ENCODE data around the gene UNKL.
"Not testable (repeated sequence)": the region's sequence is repeated elsewhere in the genome, so short reads cannot be mapped to it uniquely, and the experiment has no call there.

The UNKL gene

GRCh38 chr16:1446296-1447080, 32.0 kb upstream of the UNKL start:
- in situ Hi-C loops (cut with HindIII; ENCODE audit: low sequenced_read_pairs) = no loop called here

GRCh38 chr16:1445518-1446203, 31.2 kb upstream of the UNKL start:
- in situ Hi-C loops (cut with HindIII; ENCODE audit: low sequenced_read_pairs) = no loop called here

GRCh38 chr16:1444730-1445517, 30.4 kb upstream of the UNKL start:
- in situ Hi-C loops (cut with HindIII; ENCODE audit: low sequenced_read_pairs) = no loop called here

DNA sequence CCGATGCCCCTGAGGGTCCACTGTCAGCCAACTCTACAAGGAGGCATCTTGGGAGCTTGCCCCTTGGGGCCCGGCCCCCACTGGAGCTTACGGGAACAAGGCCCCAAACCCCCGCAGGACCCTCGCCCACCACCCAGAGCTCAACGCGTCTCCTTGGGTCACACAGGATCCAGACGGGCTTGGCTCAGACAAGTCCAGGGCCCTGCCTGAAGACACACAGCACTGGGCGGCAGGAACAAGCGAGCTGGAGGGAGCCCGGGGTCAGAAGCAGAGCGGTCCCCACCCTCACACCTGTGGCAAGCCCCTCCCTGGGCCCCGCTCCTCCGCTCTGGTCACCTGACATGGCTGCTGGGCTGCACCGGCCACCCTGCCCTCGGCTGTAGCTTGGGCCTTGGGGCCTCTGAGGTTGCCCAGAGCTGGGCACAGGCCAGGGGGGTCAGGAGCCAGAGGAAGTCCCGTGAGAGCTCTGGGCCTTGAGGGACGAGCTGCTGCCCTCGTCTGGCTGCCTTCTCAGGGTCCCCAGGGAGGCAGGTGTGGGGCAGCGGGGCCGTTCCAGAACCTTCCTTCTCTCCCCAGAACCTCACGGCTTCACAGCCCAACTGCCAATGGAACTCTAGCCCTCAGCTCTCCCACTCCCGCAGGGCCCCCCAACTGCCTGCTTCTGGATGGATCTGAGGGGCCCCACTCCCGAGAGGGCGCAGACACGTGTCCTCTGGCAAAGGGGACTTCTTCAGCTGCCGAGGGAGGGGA, 29.7 kb upstream of the UNKL start, which contains the start of gene CCDC154:
CCDC154 (minus strand) TSS at position 577 of the 750 bp plus-strand sequence; CDS start at position 343, 234 bp downstream.
- in situ Hi-C loops (cut with HindIII; ENCODE audit: low sequenced_read_pairs) = no loop called here

DNA sequence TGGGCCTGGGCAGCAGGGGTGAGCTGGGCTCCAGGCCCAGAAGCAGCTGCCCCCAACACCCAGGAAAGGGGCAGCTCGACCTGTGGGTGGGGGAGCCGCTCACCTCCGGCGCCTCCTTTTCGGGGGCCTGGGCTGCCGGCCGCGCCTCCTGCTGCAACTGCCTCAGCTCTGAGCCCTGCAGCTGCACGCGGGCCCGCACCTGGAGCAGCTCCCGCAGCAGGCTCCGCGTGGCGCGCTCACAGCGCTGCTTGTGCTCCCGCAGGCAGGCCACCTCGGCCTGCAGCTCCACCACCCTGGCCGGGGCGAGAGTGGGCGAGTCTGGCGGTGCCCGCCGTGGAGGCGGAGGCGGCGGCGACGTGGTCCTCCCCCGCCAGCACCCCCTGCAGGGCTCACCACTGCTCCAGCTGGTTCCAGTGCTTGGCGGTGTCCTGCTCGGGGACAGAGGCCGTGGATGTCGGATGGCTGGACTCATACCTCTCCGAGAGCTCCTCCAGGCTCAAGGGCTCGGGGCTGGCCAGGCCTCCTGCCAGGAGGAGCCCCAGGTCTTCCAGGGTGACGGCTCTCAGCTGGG, 29.0 kb upstream of the UNKL start:
- in situ Hi-C loops (cut with HindIII; ENCODE audit: low sequenced_read_pairs) = no loop called here

- in situ Hi-C loops (cut with HindIII; ENCODE audit: low sequenced_read_pairs) = no loop called here
Observed at GRCh38 chr16:1442697-1443096, 28.2 kb upstream of the UNKL start.

GRCh38 chr16:1441391-1441829, 26.9 kb upstream of the UNKL start:
- in situ Hi-C loops (cut with HindIII; ENCODE audit: low sequenced_read_pairs) = no loop called here

GRCh38 chr16:1439699-1440074, 25.2 kb upstream of the UNKL start:
- in situ Hi-C loops (cut with HindIII; ENCODE audit: low sequenced_read_pairs) = not testable (repeated sequence)

DNA sequence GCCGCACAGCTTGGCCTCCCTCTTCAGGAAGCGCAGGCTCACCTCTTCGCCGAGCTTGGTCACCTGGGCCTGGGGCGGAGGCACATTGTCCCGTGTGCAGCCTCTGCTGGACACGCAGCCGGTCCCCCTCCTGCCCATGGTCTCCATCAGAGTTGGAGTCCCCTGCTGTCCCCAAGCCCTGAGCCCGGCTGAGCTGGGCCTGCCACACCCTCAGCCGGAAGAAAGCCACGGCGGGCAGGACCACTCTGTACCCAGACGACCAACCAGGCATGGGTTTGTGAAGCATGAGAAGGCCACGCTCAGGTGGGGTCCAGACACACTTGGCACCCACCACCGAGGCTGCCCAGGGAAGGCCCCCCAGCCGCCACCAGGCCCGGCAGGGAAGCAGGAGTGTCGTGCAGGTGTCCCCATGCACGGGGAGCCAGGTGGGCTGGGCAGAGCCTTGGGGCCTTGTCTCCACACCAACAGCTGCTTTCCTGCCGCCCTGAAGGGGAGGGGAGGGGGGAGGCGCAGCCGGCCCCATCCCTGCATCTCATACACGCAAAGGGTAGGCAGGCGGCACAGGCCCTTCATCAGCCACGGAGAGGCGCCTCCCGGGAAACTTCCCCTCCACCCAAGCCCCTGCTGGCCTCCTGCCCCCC, 24.7 kb upstream of the UNKL start:
- in situ Hi-C loops (cut with HindIII; ENCODE audit: low sequenced_read_pairs) = no loop called here

- in situ Hi-C loops (cut with HindIII; ENCODE audit: low sequenced_read_pairs) = no loop called here
Observed at GRCh38 chr16:1438229-1439057, 23.9 kb upstream of the UNKL start.

DNA sequence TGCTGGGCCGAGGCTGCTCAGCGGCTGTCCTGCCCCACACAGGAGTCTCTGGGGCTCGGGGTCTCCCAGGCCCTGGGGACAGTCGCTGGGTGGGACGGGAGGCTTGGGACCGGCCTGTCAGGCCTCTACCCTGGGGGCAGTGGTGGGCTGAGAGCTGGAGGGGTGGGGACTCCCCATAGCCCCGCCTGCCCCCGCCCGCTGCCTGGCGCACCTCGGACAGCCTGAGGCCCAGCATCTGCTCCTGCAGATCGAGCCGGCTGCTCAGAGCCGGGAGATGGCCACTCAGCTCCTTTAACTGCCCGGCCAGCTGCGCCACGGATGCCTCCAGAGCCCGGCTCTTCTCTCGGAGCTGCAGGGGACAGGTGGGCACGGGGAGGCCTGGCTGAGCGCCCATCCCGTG, 23.1 kb upstream of the UNKL start:
- in situ Hi-C loops (cut with HindIII; ENCODE audit: low sequenced_read_pairs) = no loop called here

DNA sequence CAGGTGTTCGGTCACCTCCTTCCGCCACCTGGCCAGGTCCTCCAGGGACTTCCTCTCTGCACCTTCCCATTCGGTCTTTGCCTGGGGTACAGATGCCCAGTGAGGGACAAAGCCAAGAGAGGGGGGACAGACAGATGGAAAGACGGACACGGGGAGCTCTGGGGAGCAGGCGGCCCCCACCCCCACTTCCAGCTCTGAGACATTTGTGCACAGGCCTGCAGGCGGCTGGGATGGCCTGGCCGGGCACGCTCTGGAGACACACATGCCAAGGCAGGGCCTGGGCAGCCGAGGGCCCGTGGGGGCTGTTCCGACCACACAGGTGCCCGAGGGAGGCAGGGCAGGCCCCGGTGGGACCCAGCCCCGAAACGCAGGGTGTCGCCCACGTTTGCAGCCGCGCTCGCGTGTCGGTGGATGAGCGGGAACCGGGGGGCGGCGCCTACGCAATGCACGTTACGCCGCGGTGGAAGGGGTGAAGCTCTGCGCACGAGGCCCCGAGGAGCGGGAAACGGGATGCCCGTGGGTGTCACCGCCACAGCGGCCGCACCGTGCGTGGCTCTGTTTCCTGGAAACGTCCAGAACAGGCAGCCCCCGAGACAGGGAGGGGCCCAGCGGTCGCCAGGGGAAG, 22.3 kb upstream of the UNKL start:
- in situ Hi-C loops (cut with HindIII; ENCODE audit: low sequenced_read_pairs) = no loop called here

DNA sequence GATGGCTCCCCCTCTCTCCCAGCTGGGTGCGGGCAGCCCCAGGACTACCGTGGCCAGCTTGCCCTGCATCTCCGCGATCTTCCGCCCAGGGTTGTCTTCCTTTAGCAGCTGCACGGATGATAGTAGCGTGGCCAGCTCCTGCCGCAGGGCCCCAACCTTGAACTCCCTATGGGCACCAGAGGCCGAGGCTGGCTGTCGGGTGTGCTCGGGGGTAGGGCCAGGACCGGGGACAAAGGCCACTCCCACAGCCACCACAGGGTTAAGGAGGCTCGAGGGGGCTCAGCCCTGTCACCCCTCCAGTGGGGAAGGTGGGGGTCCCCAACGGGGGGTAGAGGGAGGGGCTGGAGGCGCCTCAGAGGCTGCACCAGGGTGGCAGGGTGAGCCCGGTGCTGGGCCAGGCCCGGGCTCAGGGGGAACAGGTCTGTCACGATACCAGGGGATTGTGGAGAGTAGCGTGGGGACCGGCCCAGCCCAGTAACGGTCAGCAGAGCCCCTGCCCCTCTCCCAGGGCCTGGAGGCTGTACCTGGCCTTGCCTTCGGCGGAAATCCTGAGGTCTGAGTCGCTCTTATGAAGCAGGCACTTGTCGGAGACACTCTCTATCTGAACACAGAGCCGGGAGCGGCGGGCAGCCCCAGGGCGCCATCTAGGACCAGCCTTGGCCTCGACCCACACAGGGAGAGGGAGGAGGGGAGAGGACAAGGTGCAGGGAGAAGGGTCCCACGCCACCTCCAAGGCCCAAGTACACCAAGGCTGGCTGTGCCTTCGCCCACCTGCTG, 21.6 kb upstream of the UNKL start:
- in situ Hi-C loops (cut with HindIII; ENCODE audit: low sequenced_read_pairs) = no loop called here

- in situ Hi-C loops (cut with HindIII; ENCODE audit: low sequenced_read_pairs) = no loop called here
Observed at GRCh38 chr16:1434644-1435592, 20.4 kb upstream of the UNKL start.

DNA sequence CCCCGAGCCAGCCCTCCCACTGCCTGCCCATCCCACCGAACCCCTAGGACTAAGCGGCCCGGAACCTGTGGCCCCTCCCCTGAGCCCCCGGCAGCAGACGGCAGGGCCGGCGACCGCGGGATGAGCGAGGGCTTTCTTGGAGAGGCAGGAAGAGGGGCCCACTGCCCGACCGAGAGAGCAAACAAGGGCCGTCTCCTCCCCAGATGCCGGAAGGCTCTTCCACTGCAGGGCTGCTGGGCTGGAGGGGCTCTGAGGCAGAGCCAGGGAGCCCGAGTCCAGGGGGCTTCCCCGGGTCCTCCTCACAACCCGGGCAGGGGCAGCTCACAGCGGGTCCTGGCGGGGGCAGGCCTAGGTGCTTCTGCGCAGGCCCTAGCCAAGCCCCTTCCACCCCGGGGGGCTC, 19.3 kb upstream of the UNKL start:
- in situ Hi-C loops (cut with HindIII; ENCODE audit: low sequenced_read_pairs) = no loop called here

- in situ Hi-C loops (cut with HindIII; ENCODE audit: low sequenced_read_pairs) = no loop called here
Observed at GRCh38 chr16:1433263-1433560, 18.7 kb upstream of the UNKL start.
